WTC11 (cell line): ENCODE data around the gene GPI. TPM values are rescaled to one million over a fixed set of nuclear protein-coding genes. Genes with fewer than 3 reads are reported as not detected.

ENCODE experiments used
- ATAC-seq: fragments of 200-7000 bp; cut with Tn5 transposase; 2 replicates; pipeline ENCODE4 v1.10.0; 2021; ENCODE audit warnings: mild to moderate bottlenecking, moderate library complexity
- CTCF ChIA-PET: fragments of 300-600 bp; sonication (Branson Sonifier 250); formaldehyde crosslinking; loops from one replicate; lab custom pipeline; 2021; ENCODE audit warnings: antibody characterized with exemption; lab: Charles Lee
- POLR2A ChIA-PET: fragments of 350-600 bp; sonication (Branson Sonifier 250); formaldehyde crosslinking; loops from one replicate; lab custom pipeline; 2021; ENCODE audit warnings: antibody characterized with exemption; lab: Charles Lee
- DNase-seq: peaks from one replicate; pipeline ENCODE4 v3.0.0; 2021; ENCODE audit warnings: low spot score
- H3K27ac Mint-ChIP-seq: 2 replicates; pipeline ENCODE4 v1.8.0; 2021; ENCODE audit warnings: mixed read lengths
- H3K27me3 Mint-ChIP-seq: 2 replicates; pipeline ENCODE4 v1.8.0; 2021; ENCODE audit warnings: low read depth, mild to moderate bottlenecking, moderate library complexity, mixed read lengths
- H3K36me3 Mint-ChIP-seq: 2 replicates; pipeline ENCODE4 v1.8.0; 2021; ENCODE audit warnings: mixed read lengths
- H3K4me1 Mint-ChIP-seq: 2 replicates; pipeline ENCODE4 v1.8.0; 2022; ENCODE audit warnings: mixed read lengths
- H3K4me3 Mint-ChIP-seq: 2 replicates; pipeline ENCODE4 v1.8.0; 2021; ENCODE audit warnings: mild to moderate bottlenecking, moderate library complexity, mixed read lengths
- H3K9me3 Mint-ChIP-seq: 2 replicates; pipeline ENCODE4 v1.8.0; 2021; ENCODE audit warnings: mixed read lengths
- ATF1 ChIP-seq: sonication (generic); formaldehyde crosslinking; IDR thresholded peaks from 2 replicates; pipeline ENCODE4 v1.8.1; 2023; ENCODE audit warnings: mild to moderate bottlenecking, moderate library complexity, missing genetic modification reagents
- CREM ChIP-seq: sonication (generic); formaldehyde crosslinking; IDR thresholded peaks from 2 replicates; pipeline ENCODE4 v1.8.1; 2022; ENCODE audit warnings: mild to moderate bottlenecking, missing genetic modification reagents, moderate library complexity
- CTCF ChIP-seq: fragments of 200-600 bp; IDR thresholded peaks from 2 replicates; pipeline ENCODE4 v1.8.0; 2022; ENCODE audit warnings: antibody characterized with exemption
- ELF4 ChIP-seq: sonication (generic); formaldehyde crosslinking; IDR thresholded peaks from 2 replicates; pipeline ENCODE4 v1.8.1; 2022; ENCODE audit warnings: low read depth, mild to moderate bottlenecking, moderate library complexity, missing genetic modification reagents
- ETV6 ChIP-seq: sonication (generic); formaldehyde crosslinking; IDR thresholded peaks from 2 replicates; pipeline ENCODE4 v1.8.1; 2022; ENCODE audit warnings: mild to moderate bottlenecking, missing genetic modification reagents
- FOXP1 ChIP-seq: sonication (generic); formaldehyde crosslinking; IDR thresholded peaks from 2 replicates; pipeline ENCODE4 v1.8.0; 2022; ENCODE audit warnings: missing genetic modification reagents, mild to moderate bottlenecking, moderate library complexity, borderline replicate concordance
- GRHL2 ChIP-seq: fragments of 250-450 bp; sonication (Bioruptor Pico); IDR thresholded peaks from 2 replicates; pipeline ENCODE4 v1.8.0; 2022; ENCODE audit warnings: mild to moderate bottlenecking, moderate library complexity; ENCODE audit not compliant: insufficient replicate concordance, severe bottlenecking
- GTF2I ChIP-seq: fragments of 250-450 bp; sonication (Bioruptor Pico); conservative IDR thresholded peaks from 2 replicates; pipeline ENCODE4 v1.4.0; 2021; ENCODE audit warnings: mild to moderate bottlenecking
- JAZF1 ChIP-seq: fragments of 250-450 bp; sonication (Bioruptor Pico); IDR thresholded peaks from 2 replicates; pipeline ENCODE4 v1.9.0; 2021; ENCODE audit warnings: moderate library complexity, mild to moderate bottlenecking, inconsistent platforms
- NFATC4 ChIP-seq: fragments of 250-450 bp; sonication (Bioruptor Pico); IDR thresholded peaks from 2 replicates; pipeline ENCODE4 v1.9.0; 2021; ENCODE audit warnings: mild to moderate bottlenecking
- NFE2L1 ChIP-seq: sonication (generic); formaldehyde crosslinking; IDR thresholded peaks from 2 replicates; pipeline ENCODE4 v1.8.1; 2023; ENCODE audit warnings: missing genetic modification reagents
- NR3C1 ChIP-seq: sonication (generic); formaldehyde crosslinking; conservative IDR thresholded peaks from 2 replicates; pipeline ENCODE4 v1.8.1; 2023; ENCODE audit warnings: low read depth, mild to moderate bottlenecking, missing genetic modification reagents
- RELA ChIP-seq: sonication (generic); formaldehyde crosslinking; IDR thresholded peaks from 2 replicates; pipeline ENCODE4 v1.8.1; 2022; ENCODE audit warnings: missing genetic modification reagents, mild to moderate bottlenecking, borderline replicate concordance
- TCF7 ChIP-seq: sonication (generic); formaldehyde crosslinking; IDR thresholded peaks from 2 replicates; pipeline ENCODE4 v1.8.0; 2022; ENCODE audit warnings: mild to moderate bottlenecking, low read depth, missing genetic modification reagents, moderate library complexity
- TEAD4 ChIP-seq: sonication (generic); formaldehyde crosslinking; IDR thresholded peaks from 2 replicates; pipeline ENCODE4 v1.8.0; 2022; ENCODE audit warnings: mild to moderate bottlenecking, missing genetic modification reagents
- ZBTB43 ChIP-seq: sonication (generic); formaldehyde crosslinking; IDR thresholded peaks from 2 replicates; pipeline ENCODE4 v1.8.1; 2023; ENCODE audit warnings: mild to moderate bottlenecking, missing genetic modification reagents
- ZNF219 ChIP-seq: sonication (generic); formaldehyde crosslinking; IDR thresholded peaks from 2 replicates; pipeline ENCODE4 v1.8.0; 2023; ENCODE audit warnings: missing genetic modification reagents, mild to moderate bottlenecking, borderline replicate concordance
- ZNF396 ChIP-seq: fragments of 250-450 bp; sonication (Bioruptor Pico); IDR thresholded peaks from 2 replicates; pipeline ENCODE4 v1.8.0; 2021; ENCODE audit warnings: mild to moderate bottlenecking, moderate library complexity, borderline replicate concordance
- ZNF423 ChIP-seq: fragments of 250-450 bp; sonication (Bioruptor Pico); IDR thresholded peaks from 2 replicates; pipeline ENCODE4 v2.1.2; 2022; ENCODE audit warnings: mild to moderate bottlenecking, moderate library complexity
- total RNA-seq: library from RNA; stranded (reverse); gene quantifications from 3 replicates; pipeline ENCODE4 v1.2.3, GENCODE V29; 2021

Gene GPI
- total RNA-seq, 1 experiment from 2014 or later: 389 TPM

- TF ChIP-seq ETV6 (CRISPR knock-in tag): no peak
- no peak for TF ChIP-seq ZNF396 (CRISPR knock-in tag)
- TF ChIP-seq CREM (CRISPR knock-in tag): no peak
- no peak for TF ChIP-seq TCF7 (CRISPR knock-in tag)
- no peak for TF ChIP-seq ATF1
- TF ChIP-seq RELA (CRISPR knock-in tag): 0 out of 2 replicates have a peak, but pooled peaks have one; percentile 9
These were observed 63.7 kb downstream of the GPI start (continued) for GRCh38 chr19:34428549-34429285.

GRCh38 chr19:34429553-34429952 lies 64.6 kb downstream of the GPI start:
- ChIA-PET POLR2A (no interaction called here), CTCF (no interaction called here)
- Mint-ChIP-seq H3K4me3 (peak overlapping the region; percentile 91), H3K36me3 (peaks cover 30% of the 10 kb centered on the region), H3K4me1 (peaks cover 20% of the 10 kb centered on the region), H3K27ac (no peak overlapping the region), H3K9me3 (no peaks in the 10 kb centered on the region), H3K27me3 (no peaks in the 10 kb centered on the region)
- no peak for ATAC-seq
- DNase-seq: no peak
- no peak for TF ChIP-seq ZBTB43 (CRISPR knock-in tag)
- TF ChIP-seq ZNF423 (CRISPR knock-in tag): no peak
- no peak for TF ChIP-seq FOXP1 (CRISPR knock-in tag)
- TF ChIP-seq TEAD4: no peak
- TF ChIP-seq ZNF219 (CRISPR knock-in tag): no peak
- TF ChIP-seq GTF2I (CRISPR knock-in tag): no peak
- no peak for TF ChIP-seq NR3C1 (CRISPR knock-in tag)
- TF ChIP-seq GRHL2 (CRISPR knock-in tag): no peak
- TF ChIP-seq NFATC4 (CRISPR knock-in tag): no peak
- TF ChIP-seq ELF4 (CRISPR knock-in tag): no peak
- no peak for TF ChIP-seq JAZF1 (CRISPR knock-in tag)

GRCh38 chr19:34430738-34431625 lies 66.0 kb downstream of the GPI start:
- ChIA-PET CTCF (interaction anchor here (0.6 to 1.2 kb wide), 6 partner anchors 13 to 60 kb away, joined by 3 to 4 read pairs (median 3); partner anchors contain the start of gene PDCD2L), POLR2A (no interaction called here)
- ATAC-seq: peak; percentile 49
- Mint-ChIP-seq H3K27ac (peak overlapping the region; percentile 48; the same call in 1 of the 2 replicates), H3K9me3 (no peaks in the 10 kb centered on the region), H3K4me3 (peak overlapping the region; percentile 91), H3K36me3 (peaks cover 38% of the 10 kb centered on the region), H3K27me3 (no peaks in the 10 kb centered on the region), H3K4me1 (peaks cover 20% of the 10 kb centered on the region)
- TF ChIP-seq CTCF (peak; percentile 22; the same call in 1 of the 2 replicates), NFE2L1 (CRISPR knock-in tag) (no peak)
- peak; percentile 20 for DNase-seq
